Fibroblast of lung (primary cell): ENCODE data around the gene SPRYD4.
"Not testable (repeated sequence)": the region's sequence is repeated elsewhere in the genome, so short reads cannot be mapped to it uniquely, and the experiment has no call there.

Source experiments
- EZH2 ChIP-seq: IDR thresholded peaks from 2 replicates; pipeline ENCODE4 v1.5.1; 2012; ENCODE audit warnings: low read length, control low read depth, mild to moderate bottlenecking; ENCODE audit errors: missing control alignments
- TF ChIP-seq, protein P1 (sequence below), 2 donors: IDR thresholded peaks in 1 of 2; conservative IDR thresholded peaks in 1 of 2; 1 replicate in 1 of 2; 2 replicates in 1 of 2; pipeline ENCODE4 v1.5.1; 2011 to 2012; ENCODE audit warnings: low read length in 2 of 2, control low read depth in 1 of 2, inconsistent platforms in 1 of 2, low read depth in 1 of 2, mild to moderate bottlenecking in 1 of 2

DNA sequence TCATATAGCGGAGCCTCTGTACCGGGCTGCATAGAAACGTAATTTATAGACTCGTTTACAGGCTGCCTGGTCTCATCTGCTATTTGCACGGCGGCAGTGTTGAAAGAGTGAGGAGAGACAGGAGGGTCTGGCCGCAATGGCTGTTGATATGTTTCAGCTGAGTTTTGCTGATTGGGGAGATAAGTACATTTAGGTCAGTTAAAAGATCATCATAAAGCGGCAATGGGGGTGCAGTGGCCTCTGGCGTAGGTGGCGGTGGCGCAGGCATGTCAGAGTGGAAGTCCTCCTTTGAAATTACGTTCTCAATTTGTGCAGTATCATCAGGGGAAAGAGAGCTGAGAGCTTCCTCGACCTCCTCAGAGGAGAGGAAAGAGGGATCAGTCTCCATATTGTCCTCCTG is 31.5 kb downstream of the SPRYD4 start:
- TF ChIP-seq, protein P1, sequence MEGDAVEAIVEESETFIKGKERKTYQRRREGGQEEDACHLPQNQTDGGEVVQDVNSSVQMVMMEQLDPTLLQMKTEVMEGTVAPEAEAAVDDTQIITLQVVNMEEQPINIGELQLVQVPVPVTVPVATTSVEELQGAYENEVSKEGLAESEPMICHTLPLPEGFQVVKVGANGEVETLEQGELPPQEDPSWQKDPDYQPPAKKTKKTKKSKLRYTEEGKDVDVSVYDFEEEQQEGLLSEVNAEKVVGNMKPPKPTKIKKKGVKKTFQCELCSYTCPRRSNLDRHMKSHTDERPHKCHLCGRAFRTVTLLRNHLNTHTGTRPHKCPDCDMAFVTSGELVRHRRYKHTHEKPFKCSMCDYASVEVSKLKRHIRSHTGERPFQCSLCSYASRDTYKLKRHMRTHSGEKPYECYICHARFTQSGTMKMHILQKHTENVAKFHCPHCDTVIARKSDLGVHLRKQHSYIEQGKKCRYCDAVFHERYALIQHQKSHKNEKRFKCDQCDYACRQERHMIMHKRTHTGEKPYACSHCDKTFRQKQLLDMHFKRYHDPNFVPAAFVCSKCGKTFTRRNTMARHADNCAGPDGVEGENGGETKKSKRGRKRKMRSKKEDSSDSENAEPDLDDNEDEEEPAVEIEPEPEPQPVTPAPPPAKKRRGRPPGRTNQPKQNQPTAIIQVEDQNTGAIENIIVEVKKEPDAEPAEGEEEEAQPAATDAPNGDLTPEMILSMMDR (conservative IDR thresholded peaks at IDR 0.05 in 1 of 2, IDR thresholded peaks at IDR 0.05 in 1 of 2; ENCODE audit: low read depth in 1 of 2, low read length in 2 of 2) = not testable (repeated sequence)
- not testable (repeated sequence) for TF ChIP-seq EZH2
